Mesenteric fat pad (tissue), 1 donor: ENCODE results near the gene PPFIA4. TPM values are rescaled to one million over a fixed set of nuclear protein-coding genes. Genes with fewer than 3 reads are reported as not detected.

ENCODE experiments used
- DNase-seq: peaks from one replicate; pipeline ENCODE4 v3.0.0-alpha.2; 2020; ENCODE audit warnings: low spot score
- total RNA-seq: library from RNA; stranded (reverse); fragmentation: NEBNext Ultra II Directional; extraction: Animal tissue kit (Norgen Biotek cat#: 25700); gene quantifications from one replicate; pipeline ENCODE4 v1.2.1, GENCODE V29; 2021
- donor health status: DM: yes; HTN: yes; CAD: no.

Gene PPFIA4
- total RNA-seq, 1 donor from 2014 or later = 0.55 TPM

GRCh38 chr1:203039609-203040512, 13.6 kb downstream of the PPFIA4 start:
- DNase-seq = peak; percentile 57

GRCh38 chr1:203040513-203041275, 14.4 kb downstream of the PPFIA4 start:
- no peak for DNase-seq

GRCh38 chr1:203041351-203041932, 15.2 kb downstream of the PPFIA4 start:
- peak; percentile 49 for DNase-seq

GRCh38 chr1:203043830-203044545, 17.7 kb downstream of the PPFIA4 start:
- DNase-seq = no peak

GRCh38 chr1:203044546-203045250, 18.4 kb downstream of the PPFIA4 start:
- DNase-seq = no peak

- DNase-seq = no peak
These were observed 19.0 kb downstream of the PPFIA4 start for GRCh38 chr1:203045336-203045735.

- DNase-seq = no peak
These were observed 19.7 kb downstream of the PPFIA4 start for GRCh38 chr1:203045821-203046594.

GRCh38 chr1:203046984-203047630, 20.8 kb downstream of the PPFIA4 start:
- DNase-seq = no peak

GRCh38 chr1:203048086-203048485, 21.8 kb downstream of the PPFIA4 start:
- DNase-seq = no peak

- no peak for DNase-seq
These were observed 22.3 kb downstream of the PPFIA4 start for GRCh38 chr1:203048555-203049051.

- DNase-seq = no peak
These were observed 22.8 kb downstream of the PPFIA4 start for GRCh38 chr1:203049077-203049476.

- DNase-seq = no peak
These were observed 23.4 kb downstream of the PPFIA4 start for GRCh38 chr1:203049576-203050180.

GRCh38 chr1:203050826-203051225, 24.5 kb downstream of the PPFIA4 start:
- no peak for DNase-seq

- DNase-seq = no peak
These were observed 25.6 kb downstream of the PPFIA4 start for GRCh38 chr1:203051841-203052324.

- no peak for DNase-seq
These were observed 26.3 kb downstream of the PPFIA4 start for GRCh38 chr1:203052601-203053000.

GRCh38 chr1:203054184-203054583, 27.9 kb downstream of the PPFIA4 start:
- no peak for DNase-seq

GRCh38 chr1:203054642-203055041, 28.4 kb downstream of the PPFIA4 start:
- no peak for DNase-seq

GRCh38 chr1:203055161-203055799, 29.0 kb downstream of the PPFIA4 start:
- no peak for DNase-seq
